H1 (cell line): Measurements from ENCODE around the gene CXXC4. TPM values are rescaled to one million over a fixed set of nuclear protein-coding genes. Genes with fewer than 3 reads are reported as not detected.

Experiments
- CTCF ChIA-PET: fragments of 300-600 bp; sonication (Branson Sonifier 250); formaldehyde crosslinking; loops from one replicate; lab custom pipeline; 2021; ENCODE audit not compliant: partially characterized antibody; lab: Charles Lee
- POLR2A ChIA-PET: fragments of 300-600 bp; sonication (Branson Sonifier 250); formaldehyde crosslinking; loops from one replicate; lab custom pipeline; 2021; ENCODE audit warnings: inconsistent platforms; ENCODE audit not compliant: partially characterized antibody; lab: Charles Lee
- DNase-seq, 2 experiments: peaks; one replicate each; pipeline versions ENCODE4 v3.0.0 to v3.0.0-alpha.2; 2010 to 2022; ENCODE audit warnings: low spot score in 2 of 2, low read depth in 1 of 2, mixed read lengths in 1 of 2
- FAIRE-seq: peaks from 2 replicates; lab custom pipeline; 2011; peaks lifted over from hg19 to GRCh38; lab: Jason Lieb, UNC
- H2AFZ ChIP-seq: 2 replicates; pipeline ENCODE4 v1.8.1; 2012; ENCODE audit warnings: low read length, inconsistent platforms
- H2AK5ac ChIP-seq: 2 replicates; pipeline ENCODE4 v1.6.1; 2013; ENCODE audit warnings: low read depth, low read length
- H2BK120ac ChIP-seq: replicated peaks from 2 replicates; pipeline ENCODE3; 2013; ENCODE audit warnings: low read depth, low read length, inconsistent platforms
- H2BK12ac ChIP-seq: 2 replicates; pipeline ENCODE4 v1.6.1; 2013; ENCODE audit warnings: low read depth, low read length
- H2BK15ac ChIP-seq: 2 replicates; pipeline ENCODE4 v1.6.1; 2013; ENCODE audit warnings: low read length
- H2BK20ac ChIP-seq: 2 replicates; pipeline ENCODE4 v1.6.1; 2013; ENCODE audit warnings: low read length
- H2BK5ac ChIP-seq: 2 replicates; pipeline ENCODE4 v1.6.1; 2013; ENCODE audit warnings: low read depth, low read length
- H3K14ac ChIP-seq: 2 replicates; pipeline ENCODE4 v1.6.1; 2013; ENCODE audit warnings: inconsistent platforms; ENCODE audit not compliant: insufficient read length
- H3K18ac ChIP-seq: 2 replicates; pipeline ENCODE4 v1.6.1; 2013; ENCODE audit warnings: low read length; ENCODE audit errors: extremely low read depth
- H3K23ac ChIP-seq: 2 replicates; pipeline ENCODE4 v1.6.1; 2013; ENCODE audit warnings: inconsistent platforms; ENCODE audit not compliant: insufficient read length
- H3K23me2 ChIP-seq: 2 replicates; pipeline ENCODE4 v1.6.1; 2013; ENCODE audit warnings: low read depth, low read length
- H3K27ac ChIP-seq: 2 replicates; pipeline ENCODE4 v1.6.1; 2011; ENCODE audit warnings: low read depth, low read length, inconsistent platforms
- H3K27me3 ChIP-seq, 4 experiments: replicated peaks in 1 of 4; 1 replicate in 1 of 4; 2 replicates in 3 of 4; pipeline versions ENCODE4 v1.6.1 to v1.8.1; 2011 to 2013; ENCODE audit warnings: low read length in 3 of 4, mild to moderate bottlenecking in 3 of 4, inconsistent platforms in 2 of 4, mixed read lengths in 2 of 4, moderate library complexity in 1 of 4; ENCODE audit not compliant: control insufficient read depth in 3 of 4, insufficient read depth in 3 of 4; ENCODE audit errors: extremely low read depth in 1 of 4
- H3K36me3 ChIP-seq, 4 experiments: 2 replicates each; pipeline versions ENCODE4 v1.6.1 to v1.8.1; 2011 to 2013; ENCODE audit warnings: mild to moderate bottlenecking in 4 of 4, low read length in 3 of 4, moderate library complexity in 2 of 4, control low read depth in 1 of 4, inconsistent platforms in 1 of 4; ENCODE audit not compliant: insufficient read depth in 4 of 4, control insufficient read depth in 2 of 4
- H3K4ac ChIP-seq: replicated peaks from 2 replicates; pipeline ENCODE3; 2013; ENCODE audit warnings: low read length, low read depth, mixed read lengths, inconsistent platforms; ENCODE audit not compliant: insufficient read length
- H3K4me1 ChIP-seq, 4 experiments: replicated peaks in 1 of 4; 1 replicate in 1 of 4; 2 replicates in 3 of 4; pipeline versions ENCODE4 v1.6.1 to v1.8.1; 2011 to 2013; ENCODE audit warnings: low read length in 3 of 4, inconsistent platforms in 2 of 4, mixed read lengths in 1 of 4; ENCODE audit not compliant: insufficient read depth in 4 of 4, control insufficient read depth in 3 of 4
- H3K4me2 ChIP-seq, 2 experiments: 2 replicates each; pipeline versions ENCODE4 v1.6.1 to v1.8.1; 2011 to 2013; ENCODE audit warnings: low read depth in 2 of 2, low read length in 2 of 2, control low read depth in 1 of 2, inconsistent platforms in 1 of 2, mild to moderate bottlenecking in 1 of 2; ENCODE audit not compliant: insufficient read depth in 1 of 2
- H3K4me3 ChIP-seq, 4 experiments: fragments of 200-600, 300-600 bp in 1 of 4; sonication (generic), shearing (Covaris generic), sonication (Bioruptor Twin) in 1 of 4; 2 replicates each; pipeline versions ENCODE4 v1.5.1 to v1.8.1; 2011 to 2016; ENCODE audit warnings: low read length in 4 of 4, low read depth in 3 of 4, control low read depth in 2 of 4, inconsistent platforms in 2 of 4, mild to moderate bottlenecking in 2 of 4, mixed read lengths in 1 of 4, moderate library complexity in 1 of 4; ENCODE audit not compliant: insufficient read depth in 2 of 4; ENCODE audit errors: extremely low read depth in 1 of 4
- H3K56ac ChIP-seq: replicated peaks from 2 replicates; pipeline ENCODE3; 2013; ENCODE audit warnings: low read depth, mild to moderate bottlenecking, mixed read lengths, low read length, inconsistent platforms; ENCODE audit not compliant: insufficient read length
- H3K79me1 ChIP-seq: 2 replicates; pipeline ENCODE4 v1.6.1; 2013; ENCODE audit warnings: low read depth, low read length, control low read depth
- H3K79me2 ChIP-seq, 2 experiments: 2 replicates each; pipeline versions ENCODE4 v1.6.1 to v1.8.1; 2012 to 2013; ENCODE audit warnings: low read length in 2 of 2, mild to moderate bottlenecking in 2 of 2, inconsistent platforms in 1 of 2; ENCODE audit not compliant: insufficient read depth in 2 of 2, control insufficient read depth in 1 of 2
- H3K9ac ChIP-seq, 4 experiments: replicated peaks in 1 of 4; 1 replicate in 1 of 4; 2 replicates in 3 of 4; pipeline versions ENCODE4 v1.6.1 to v1.8.1; 2011 to 2013; ENCODE audit warnings: low read depth in 3 of 4, low read length in 3 of 4, control low read depth in 2 of 4, mild to moderate bottlenecking in 2 of 4, moderate library complexity in 2 of 4, inconsistent platforms in 1 of 4; ENCODE audit errors: extremely low read depth in 1 of 4
- H3K9me3 ChIP-seq, 2 experiments: 2 replicates each; pipeline versions ENCODE4 v1.6.1 to v1.8.1; 2012 to 2013; ENCODE audit warnings: mild to moderate bottlenecking in 2 of 2, moderate library complexity in 2 of 2, control low read depth in 1 of 2, inconsistent platforms in 1 of 2, low read depth in 1 of 2, low read length in 1 of 2, mixed read lengths in 1 of 2; ENCODE audit not compliant: insufficient read depth in 2 of 2
- H4K20me1 ChIP-seq, 2 experiments: replicated peaks in 1 of 2; 2 replicates each; pipeline versions ENCODE3 to v1.8.1; 2011 to 2013; ENCODE audit warnings: inconsistent platforms in 2 of 2, low read length in 2 of 2, mild to moderate bottlenecking in 1 of 2; ENCODE audit not compliant: insufficient read depth in 2 of 2, control insufficient read depth in 1 of 2
- H4K5ac ChIP-seq: 2 replicates; pipeline ENCODE4 v1.6.1; 2013; ENCODE audit warnings: low read length, low read depth, mixed read lengths, inconsistent platforms; ENCODE audit not compliant: insufficient read length
- H4K8ac ChIP-seq: 2 replicates; pipeline ENCODE4 v1.8.0; 2013; ENCODE audit warnings: mild to moderate bottlenecking, moderate library complexity, low read length, inconsistent platforms; ENCODE audit not compliant: insufficient read depth; ENCODE audit errors: extremely low read depth
- H4K91ac ChIP-seq: replicated peaks from 2 replicates; pipeline ENCODE3; 2013; ENCODE audit warnings: low read length, mixed read lengths, inconsistent platforms; ENCODE audit not compliant: insufficient read length
- JUND ChIP-seq: IDR thresholded peaks from 2 replicates; pipeline ENCODE4 v1.6.1; 2011; ENCODE audit warnings: mild to moderate bottlenecking, improper control_type of control experiment, low read length
- MAFK ChIP-seq: IDR thresholded peaks from 2 replicates; pipeline ENCODE4 v1.6.1; 2012; ENCODE audit warnings: low read depth, mild to moderate bottlenecking, improper control_type of control experiment, low read length
- PHF8 ChIP-seq: fragments of 200-600 bp; sonication (generic); conservative IDR thresholded peaks from 2 replicates; pipeline ENCODE4 v1.7.1; 2012; ENCODE audit warnings: low read depth, mild to moderate bottlenecking, inconsistent platforms, low read length, moderate library complexity
- ZNF274 ChIP-seq: IDR thresholded peaks from 2 replicates; pipeline ENCODE4 v1.7.0; 2012; ENCODE audit warnings: low read length, borderline replicate concordance; ENCODE audit errors: extremely low read depth
- WGBS, 2 experiments: shearing (Covaris generic) in 1 of 2; methylation state at CpG; one replicate each; pipeline versions ENCODE4 v1.1.6 to v1.1.7; 2013 to 2015; ENCODE audit warnings: low lambda C conversion rate in 2 of 2, mixed read lengths in 2 of 2, inconsistent platforms in 1 of 2, low coverage in 1 of 2, missing lambda C conversion rate in 1 of 2; ENCODE audit not compliant: insufficient replicate concordance in 2 of 2, insufficient coverage in 1 of 2, insufficient read length in 1 of 2; ENCODE audit errors: extremely low coverage in 1 of 2, missing lambda C conversion rate in 1 of 2; 5-methylcytosine and 5-hydroxymethylcytosine counted together
- polyA plus RNA-seq, 7 experiments: library from polyadenylated mRNA; depleted of rRNA in 3 of 7; stranded (reverse) in 5 of 7; unstranded in 2 of 7; fragments of >200 nt in 5 of 7; fragments of 200-250 nt in 2 of 7; gene quantifications; 1 replicate in 5 of 7; 2 replicates in 1 of 7; 4 replicates in 1 of 7; pipeline versions ENCODE4 v1.2.1 to v1.2.3, GENCODE V29; 2011 to 2013; ENCODE audit warnings: missing spikeins in 2 of 7, mixed read lengths in 2 of 7
- total RNA-seq: library from RNA; stranded (reverse); fragmentation: NEBNext Ultra II Directional; extraction: Animal tissue kit (Norgen Biotek cat#: 25700); gene quantifications from 2 replicates; pipeline ENCODE4 v1.2.1, GENCODE V29; 2021

CXXC4 gene
- total and polyA plus RNA-seq, 2 of the 8 experiments (the other 6 are each of a cell fraction or from before 2014, with no cell fraction given), result 1.3 to 1.8 TPM

GRCh38 chr4:104524026-104524425 is 29.3 kb upstream of the CXXC4 start:
- H4K20me1 ChIP-seq, result no peaks in the 10 kb centered on the region
- ChIA-PET POLR2A (no interaction called here), CTCF (no interaction called here)
- H3K79me1 ChIP-seq, result no peaks in the 10 kb centered on the region
- H2BK12ac ChIP-seq, result no peak overlapping the region
- WGBS, 2 experiments, result 76% methylated on average over 2 of the region's 2 CpGs; no CpG with 5 or more reads in 1 of the 2 experiments
- no peak overlapping the region for H2AFZ ChIP-seq
- no peak overlapping the region for H3K4me3 ChIP-seq
- H3K23me2 ChIP-seq, result no peaks in the 10 kb centered on the region
- no peak overlapping the region for H3K18ac ChIP-seq
- H3K4me1 ChIP-seq, result no peaks in the 10 kb centered on the region
- no peak overlapping the region for H4K5ac ChIP-seq
- no peak overlapping the region for H2BK120ac ChIP-seq
- no peak overlapping the region for H3K4ac ChIP-seq
- no peak overlapping the region for H2BK15ac ChIP-seq
- H3K27ac ChIP-seq, result no peak overlapping the region
- H2AK5ac ChIP-seq, result no peak overlapping the region
- FAIRE-seq (no peak), DNase-seq (no peak)
- no peak overlapping the region for H3K14ac ChIP-seq
- no peaks in the 10 kb centered on the region for H3K27me3 ChIP-seq
- H4K91ac ChIP-seq, result no peak overlapping the region
- no peak overlapping the region for H3K23ac ChIP-seq
- no peak overlapping the region for H2BK5ac ChIP-seq
- no peak overlapping the region for H4K8ac ChIP-seq
- 0 out of 4 replicates have a peak, but pooled peaks cover 0 to 3% of the 10 kb centered on the region in 2 experiments for H3K9me3 ChIP-seq
- H2BK20ac ChIP-seq, result no peak overlapping the region
- no peak overlapping the region for H3K56ac ChIP-seq
- H3K79me2 ChIP-seq, result no peaks in the 10 kb centered on the region
- H3K9ac ChIP-seq, result no peak overlapping the region
- H3K36me3 ChIP-seq, result no peaks in the 10 kb centered on the region
- no peak overlapping the region for H3K4me2 ChIP-seq
- TF ChIP-seq ZNF274 (no peak), MAFK (no peak), JUND (no peak), PHF8 (no peak)
